Upper lobe of left lung (tissue), 6 donors: ENCODE measurements around the gene NKD2. TPM values are rescaled to one million over a fixed set of nuclear protein-coding genes. Genes with fewer than 3 reads are reported as not detected.

Experiments used
- ATAC-seq, 2 donors: fragments of 200-7000 bp; cut with Tn5 transposase; one replicate each; pipeline ENCODE4 v1.9.1; 2022; ENCODE audit warnings: mild to moderate bottlenecking in 2 of 2, moderate library complexity in 2 of 2; ENCODE audit not compliant: low FRiP score in 2 of 2
- DNase-seq, 2 donors: peaks; one replicate each; pipeline ENCODE4 v3.0.0-alpha.2; 2019 to 2020
- H3K27ac ChIP-seq, 4 donors: fragments of 200-600 bp; sonication (generic); one replicate each; pipeline ENCODE4 v1.5.1; 2016 to 2019
- H3K27me3 ChIP-seq, 4 donors: fragments of 200-600 bp; sonication (generic); one replicate each; pipeline ENCODE4 v1.5.1; 2017 to 2019
- H3K36me3 ChIP-seq, 4 donors: fragments of 200-600 bp; sonication (generic); one replicate each; pipeline ENCODE4 v1.5.1; 2016 to 2019
- H3K4me1 ChIP-seq, 4 donors: fragments of 200-600 bp; sonication (generic); one replicate each; pipeline ENCODE4 v1.5.1; 2018 to 2019
- H3K4me3 ChIP-seq, 4 donors: fragments of 200-600 bp; sonication (generic); one replicate each; pipeline ENCODE4 v1.5.1; 2017 to 2019; ENCODE audit warnings: mild to moderate bottlenecking in 2 of 4, moderate library complexity in 1 of 4
- H3K9me3 ChIP-seq, 4 donors: fragments of 200-600 bp; sonication (generic); one replicate each; pipeline ENCODE4 v1.5.1; 2018 to 2019
- EP300 ChIP-seq, 4 donors: sonication (generic); formaldehyde crosslinking; IDR thresholded peaks; one replicate each; pipeline ENCODE4 v1.5.1; 2017; ENCODE audit warnings: antibody characterized with exemption in 4 of 4, control low read depth in 2 of 4
- POLR2A ChIP-seq, 4 donors: fragments of 450-650 bp; IDR thresholded peaks; one replicate each; pipeline ENCODE4 v1.5.1; 2016 to 2017; ENCODE audit warnings: antibody characterized with exemption in 4 of 4, mild to moderate bottlenecking in 2 of 4
- POLR2AphosphoS5 ChIP-seq, 2 donors: sonication (generic); formaldehyde crosslinking; IDR thresholded peaks; one replicate each; pipeline ENCODE4 v1.5.1; 2017; ENCODE audit warnings: antibody characterized with exemption in 2 of 2
- WGBS, 2 donors: methylation state at CpG; one replicate each; pipeline ENCODE4 v1.1.5; 2017 to 2018; 5-methylcytosine and 5-hydroxymethylcytosine counted together
- total RNA-seq, 6 donors: library from RNA; depleted of rRNA in 4 of 6; stranded (reverse); fragments of >200 nt in 4 of 6; gene quantifications; one replicate each; pipeline versions ENCODE4 v1.1.0 to v1.2.1, GENCODE V29; 2016 to 2021
- TF ChIP-seq, protein P1 (sequence below), 6 experiments: fragments of 450-650 bp in 4 of 6; fragments of 200-600 bp in 2 of 6; sonication (generic) in 2 of 6; IDR thresholded peaks; one replicate each; pipeline ENCODE4 v1.5.1; 2016 to 2019; ENCODE audit warnings: antibody characterized with exemption in 6 of 6
- donor health status: DM: no; HTN: no; CAD: no; lungs with moderate emphysema.
- donor health status: DM: no; HTN: yes; CAD: no; lungs with severe emphysema.

NKD2 gene
- total RNA-seq, 6 donors from 2014 or later: 8.9 to 126 (median 50.6) TPM

DNA sequence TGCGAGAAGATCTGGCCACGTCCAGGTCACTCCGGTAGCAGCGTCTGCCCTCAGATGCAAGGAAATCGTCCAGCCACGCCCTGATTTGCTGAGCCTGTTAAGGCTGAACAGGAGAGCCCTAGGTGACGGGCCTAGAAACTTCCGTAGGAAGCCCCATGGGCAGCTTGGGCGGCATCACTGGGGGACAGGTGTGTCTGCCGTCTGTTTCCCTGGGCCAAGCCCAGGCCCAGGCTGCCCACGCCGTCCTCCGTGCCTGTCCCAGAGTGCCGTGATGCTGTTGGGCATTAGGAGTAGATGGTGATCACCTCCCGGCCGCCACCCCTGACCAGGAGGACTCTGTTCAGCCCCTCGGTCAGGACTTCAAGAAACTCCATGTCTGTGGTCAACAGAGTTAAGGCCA lies 43.5 kb downstream of the NKD2 start:
- no peak overlapping the region for H3K27ac ChIP-seq
- no peak for TF ChIP-seq POLR2AphosphoS5 (IDR thresholded peaks at IDR 0.05)
- no peak for TF ChIP-seq EP300 (IDR thresholded peaks at IDR 0.05)
- TF ChIP-seq, protein P1, sequence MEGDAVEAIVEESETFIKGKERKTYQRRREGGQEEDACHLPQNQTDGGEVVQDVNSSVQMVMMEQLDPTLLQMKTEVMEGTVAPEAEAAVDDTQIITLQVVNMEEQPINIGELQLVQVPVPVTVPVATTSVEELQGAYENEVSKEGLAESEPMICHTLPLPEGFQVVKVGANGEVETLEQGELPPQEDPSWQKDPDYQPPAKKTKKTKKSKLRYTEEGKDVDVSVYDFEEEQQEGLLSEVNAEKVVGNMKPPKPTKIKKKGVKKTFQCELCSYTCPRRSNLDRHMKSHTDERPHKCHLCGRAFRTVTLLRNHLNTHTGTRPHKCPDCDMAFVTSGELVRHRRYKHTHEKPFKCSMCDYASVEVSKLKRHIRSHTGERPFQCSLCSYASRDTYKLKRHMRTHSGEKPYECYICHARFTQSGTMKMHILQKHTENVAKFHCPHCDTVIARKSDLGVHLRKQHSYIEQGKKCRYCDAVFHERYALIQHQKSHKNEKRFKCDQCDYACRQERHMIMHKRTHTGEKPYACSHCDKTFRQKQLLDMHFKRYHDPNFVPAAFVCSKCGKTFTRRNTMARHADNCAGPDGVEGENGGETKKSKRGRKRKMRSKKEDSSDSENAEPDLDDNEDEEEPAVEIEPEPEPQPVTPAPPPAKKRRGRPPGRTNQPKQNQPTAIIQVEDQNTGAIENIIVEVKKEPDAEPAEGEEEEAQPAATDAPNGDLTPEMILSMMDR (IDR thresholded peaks at IDR 0.05): no peak
- TF ChIP-seq POLR2A (IDR thresholded peaks at IDR 0.05): no peak
- H3K36me3 ChIP-seq: peaks cover 0 to 64% (median 42%) of the 10 kb centered on the region in 4 donors
- no peaks in the 10 kb centered on the region for H3K27me3 ChIP-seq
- no peak overlapping the region for H3K4me3 ChIP-seq
- no peaks in the 10 kb centered on the region for H3K9me3 ChIP-seq
- peak in 1 of 2 donors; percentile 51 for DNase-seq
- 95 to 97% methylated on average over 11 to 17 of the region's 17 CpGs for WGBS, 2 donors
- ATAC-seq: no peak
- no peaks in the 10 kb centered on the region for H3K4me1 ChIP-seq

DNA sequence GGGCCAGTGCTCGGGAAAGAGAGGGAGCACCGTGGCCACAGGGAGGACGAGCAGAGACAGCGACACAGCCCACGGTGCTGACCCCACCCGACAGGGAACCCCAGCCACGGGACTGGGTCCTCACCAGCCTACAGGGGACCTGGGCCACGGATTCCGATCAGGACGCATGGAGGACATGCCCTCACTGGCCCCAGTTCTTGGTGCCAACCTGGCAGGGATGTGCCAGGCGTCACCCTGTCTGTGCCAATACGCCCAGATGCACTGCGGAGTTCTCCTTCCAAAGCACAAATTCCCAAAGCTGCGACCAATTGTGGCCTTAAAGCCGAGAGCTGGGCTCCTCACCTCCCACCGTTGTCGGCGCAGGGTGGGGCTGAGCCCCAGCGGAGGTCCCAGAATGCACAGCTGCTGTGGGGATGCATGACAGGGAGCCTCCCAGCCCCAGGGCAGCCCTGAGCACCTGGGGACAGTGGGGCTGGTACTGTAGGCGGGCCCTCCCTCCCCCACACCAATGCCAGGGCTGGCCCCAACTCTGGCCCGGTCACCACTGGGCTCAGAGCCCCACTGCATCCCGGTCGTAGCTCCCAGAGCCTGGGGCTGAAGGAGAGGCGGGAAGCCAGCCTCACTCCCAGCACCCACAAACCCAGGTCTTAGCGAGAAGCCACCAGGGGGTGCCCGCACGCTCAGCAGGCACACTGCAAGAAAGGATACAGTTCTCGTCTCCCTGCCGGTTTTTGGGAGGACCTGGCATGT lies 44.2 kb downstream of the NKD2 start:
- Histone ChIP-seq H3K36me3 (peaks cover 0 to 71% (median 46%) of the 10 kb centered on the region in 4 donors), H3K9me3 (no peaks in the 10 kb centered on the region), H3K27ac (no peak overlapping the region), H3K27me3 (no peaks in the 10 kb centered on the region), H3K4me3 (no peak overlapping the region), H3K4me1 (no peaks in the 10 kb centered on the region)
- TF ChIP-seq, protein P1 (IDR thresholded peaks at IDR 0.05): no peak
- TF ChIP-seq EP300 (IDR thresholded peaks at IDR 0.05) (no peak), POLR2AphosphoS5 (IDR thresholded peaks at IDR 0.05) (no peak), POLR2A (IDR thresholded peaks at IDR 0.05) (no peak)
- no peak for ATAC-seq
- peak in 1 of 2 donors; percentile 75 for DNase-seq
- 90% methylated on average over 18 to 29 of the region's 29 CpGs for WGBS, 2 donors

DNA sequence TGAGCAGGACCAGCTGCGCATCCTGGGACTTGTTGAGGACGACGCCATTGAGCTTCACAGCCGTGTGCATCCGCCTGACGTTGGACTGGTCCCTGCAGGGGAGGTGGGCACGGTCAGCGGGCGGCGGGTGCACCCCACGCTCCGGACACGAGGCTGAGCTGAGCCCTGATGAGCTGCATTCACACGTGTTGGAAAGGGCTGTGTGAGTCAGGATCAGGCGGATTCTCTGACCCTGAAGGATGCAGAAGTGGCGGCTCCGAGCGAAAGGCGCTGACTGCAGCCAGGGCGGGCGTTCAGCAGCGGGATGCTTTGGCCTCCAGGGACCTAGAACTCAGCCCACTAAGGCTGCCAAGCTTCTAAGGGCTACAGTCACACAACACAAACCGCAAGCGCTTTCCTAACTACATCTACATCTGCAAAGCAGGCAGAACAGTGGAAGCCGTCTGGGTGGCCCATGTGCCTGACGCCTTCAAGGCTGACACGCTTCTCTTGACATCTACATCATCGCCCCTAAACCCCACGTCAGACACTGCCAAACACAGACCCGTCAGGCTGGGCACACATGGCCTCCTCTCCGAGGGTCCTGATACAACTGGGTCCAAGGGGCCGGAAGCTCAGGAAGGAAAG lies 44.9 kb downstream of the NKD2 start:
- no peak overlapping the region for H3K27ac ChIP-seq
- H3K9me3 ChIP-seq: no peaks in the 10 kb centered on the region
- H3K4me1 ChIP-seq: no peaks in the 10 kb centered on the region
- WGBS, 2 donors: 93 to 94% methylated on average over 19 to 32 of the region's 32 CpGs
- DNase-seq (peak in 1 of 2 donors; percentile 76), ATAC-seq (no peak)
- no peaks in the 10 kb centered on the region for H3K27me3 ChIP-seq
- no peak overlapping the region for H3K4me3 ChIP-seq
- peaks cover 0 to 78% (median 48%) of the 10 kb centered on the region in 4 donors for H3K36me3 ChIP-seq
- TF ChIP-seq POLR2AphosphoS5 (IDR thresholded peaks at IDR 0.05) (no peak), EP300 (IDR thresholded peaks at IDR 0.05) (no peak), POLR2A (IDR thresholded peaks at IDR 0.05) (no peak)
- TF ChIP-seq, protein P1 (IDR thresholded peaks at IDR 0.05): no peak

DNA sequence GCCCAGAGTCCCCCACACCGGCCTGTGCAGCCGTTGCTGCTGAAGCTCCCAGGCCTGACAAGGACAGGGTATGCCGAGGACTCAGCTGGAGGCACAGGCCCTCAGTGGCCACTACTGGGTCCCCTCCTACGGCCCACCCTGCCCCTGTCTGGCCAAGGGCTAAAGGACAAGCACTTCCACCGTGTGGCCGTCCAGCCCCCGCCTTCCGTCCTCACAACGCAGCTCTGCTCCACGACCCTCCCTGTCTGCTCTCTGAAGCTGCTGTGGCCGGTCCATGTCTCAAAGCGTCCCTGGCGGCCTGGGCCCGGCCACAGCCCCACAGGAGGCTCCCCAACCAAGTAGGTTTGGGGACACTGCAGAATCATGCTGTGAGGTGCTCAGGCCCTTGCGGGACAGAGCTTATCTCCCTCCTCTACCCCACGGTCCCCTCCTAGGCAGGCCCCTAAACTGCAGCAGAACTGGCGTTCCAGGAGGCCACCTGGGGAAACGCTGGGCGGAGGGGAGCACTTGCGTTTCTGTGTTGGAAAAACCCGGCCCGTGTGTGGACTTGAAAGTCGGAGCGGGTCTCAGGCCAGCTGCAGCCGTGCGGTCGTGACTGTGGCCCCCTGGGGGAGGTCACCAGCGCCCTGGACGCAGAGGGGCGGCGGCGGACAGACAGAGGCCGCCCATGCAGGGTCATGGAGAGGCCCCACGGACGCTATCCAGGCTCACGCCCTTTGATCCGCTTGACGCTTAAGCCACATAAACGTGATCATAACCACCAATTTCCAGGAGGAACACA lies 45.6 kb downstream of the NKD2 start:
- H3K27me3 ChIP-seq: no peaks in the 10 kb centered on the region
- peaks cover 0 to 85% (median 54%) of the 10 kb centered on the region in 4 donors for H3K36me3 ChIP-seq
- no peaks in the 10 kb centered on the region for H3K9me3 ChIP-seq
- peak in 1 of 2 donors; percentile 81 for DNase-seq
- TF ChIP-seq, protein P1 (IDR thresholded peaks at IDR 0.05): no peak
- TF ChIP-seq POLR2AphosphoS5 (IDR thresholded peaks at IDR 0.05) (no peak), EP300 (IDR thresholded peaks at IDR 0.05) (no peak), POLR2A (IDR thresholded peaks at IDR 0.05) (no peak)
- no peak for ATAC-seq
- WGBS, 2 donors: 95% methylated on average over 28 to 38 of the region's 39 CpGs
- no peak overlapping the region for H3K27ac ChIP-seq
- no peaks in the 10 kb centered on the region for H3K4me1 ChIP-seq
- no peak overlapping the region for H3K4me3 ChIP-seq
